BE2C (cell line): ENCODE measurements around the gene JPT2.
"Not testable (repeated sequence)": the region's sequence is repeated elsewhere in the genome, so short reads cannot be mapped to it uniquely, and the experiment has no call there.

Source experiments
- DNase-seq: peaks from one replicate; pipeline ENCODE4 v3.0.0-alpha.2; 2020
- H3K27me3 ChIP-seq: fragments of 250-450 bp; sonication (Bioruptor Pico); 2 replicates; pipeline ENCODE4 v1.5.1; 2020; ENCODE audit warnings: mild to moderate bottlenecking
- H3K36me3 ChIP-seq: fragments of 250-450 bp; sonication (Bioruptor Pico); 2 replicates; pipeline ENCODE4 v1.5.1; 2020; ENCODE audit warnings: mild to moderate bottlenecking
- H3K4me1 ChIP-seq: fragments of 250-450 bp; sonication (Bioruptor Pico); 2 replicates; pipeline ENCODE4 v1.5.1; 2020
- H3K4me3 ChIP-seq: 2 replicates; pipeline ENCODE4 v1.5.1; 2011; ENCODE audit warnings: low read depth, low read length
- H3K9me3 ChIP-seq: fragments of 250-450 bp; sonication (Bioruptor Pico); 2 replicates; pipeline ENCODE4 v1.5.1; 2020
- CTCF ChIP-seq: IDR thresholded peaks from 2 replicates; pipeline ENCODE4 v1.5.1; 2012; ENCODE audit warnings: mild to moderate bottlenecking, low read depth, low read length

The JPT2 gene

GRCh38 chr16:1729026-1729425, 50.9 kb downstream of the JPT2 start:
- peaks cover 41% of the 10 kb centered on the region for H3K36me3 ChIP-seq
- H3K9me3 ChIP-seq = no peaks in the 10 kb centered on the region
- DNase-seq = no peak
- no peaks in the 10 kb centered on the region for H3K4me1 ChIP-seq
- H3K27me3 ChIP-seq = no peaks in the 10 kb centered on the region
- TF ChIP-seq CTCF = no peak
- H3K4me3 ChIP-seq = no peak overlapping the region

- no peak for TF ChIP-seq CTCF
- no peaks in the 10 kb centered on the region for H3K4me1 ChIP-seq
- peaks cover 43% of the 10 kb centered on the region for H3K36me3 ChIP-seq
- no peaks in the 10 kb centered on the region for H3K9me3 ChIP-seq
- no peak for DNase-seq
- H3K27me3 ChIP-seq = no peaks in the 10 kb centered on the region
- H3K4me3 ChIP-seq = no peak overlapping the region
Measured at GRCh38 chr16:1729445-1729844, 51.4 kb downstream of the JPT2 start.

GRCh38 chr16:1731073-1731472, 53.0 kb downstream of the JPT2 start:
- TF ChIP-seq CTCF = no peak
- H3K36me3 ChIP-seq = peaks cover 40% of the 10 kb centered on the region

GRCh38 chr16:1731603-1732002, 53.5 kb downstream of the JPT2 start:
- DNase-seq = no peak
- H3K27me3 ChIP-seq = no peaks in the 10 kb centered on the region
- H3K36me3 ChIP-seq = peaks cover 37% of the 10 kb centered on the region
- no peak overlapping the region for H3K4me3 ChIP-seq
- no peak for TF ChIP-seq CTCF
- H3K9me3 ChIP-seq = peaks cover 4% of the 10 kb centered on the region; the same call in 1 of the 2 replicates
- H3K4me1 ChIP-seq = no peaks in the 10 kb centered on the region

More at GRCh38 chr16:1731073-1731472, 53.0 kb downstream of the JPT2 start:
- no peak for DNase-seq
- Histone ChIP-seq H3K27me3 (no peaks in the 10 kb centered on the region), H3K4me3 (no peak overlapping the region), H3K9me3 (peaks cover 4% of the 10 kb centered on the region; the same call in 1 of the 2 replicates), H3K4me1 (no peaks in the 10 kb centered on the region)

- peaks cover 4% of the 10 kb centered on the region; the same call in 1 of the 2 replicates for H3K9me3 ChIP-seq
- no peaks in the 10 kb centered on the region for H3K27me3 ChIP-seq
- TF ChIP-seq CTCF = no peak
- no peaks in the 10 kb centered on the region for H3K4me1 ChIP-seq
- no peak for DNase-seq
- no peak overlapping the region for H3K4me3 ChIP-seq
- peaks cover 37% of the 10 kb centered on the region for H3K36me3 ChIP-seq
Measured at GRCh38 chr16:1732071-1732470, 54.0 kb downstream of the JPT2 start.

- not testable (repeated sequence) for DNase-seq, H3K9me3 ChIP-seq, H3K27me3 ChIP-seq, H3K4me1 ChIP-seq, H3K4me3 ChIP-seq
- peaks cover 37% of the 10 kb centered on the region for H3K36me3 ChIP-seq
Measured at GRCh38 chr16:1732551-1732987, 54.5 kb downstream of the JPT2 start.

GRCh38 chr16:1734123-1734522, 56.0 kb downstream of the JPT2 start:
- Histone ChIP-seq H3K36me3 (peaks cover 30% of the 10 kb centered on the region), H3K4me1 (no peaks in the 10 kb centered on the region), H3K9me3 (peaks cover 4% of the 10 kb centered on the region; the same call in 1 of the 2 replicates), H3K27me3 (no peaks in the 10 kb centered on the region), H3K4me3 (no peak overlapping the region)
- TF ChIP-seq CTCF = no peak
- DNase-seq = no peak
